ENCODE results near the gene GFI1.

- no peak for TF ChIP-seq POLR2A (IDR thresholded peaks at IDR 0.05; ENCODE audit: low read length)
- no peak for TF ChIP-seq GATA1 (IDR thresholded peaks at IDR 0.05; ENCODE audit: low read depth, low read length)
Measured at GRCh38 chr1:92476071-92476631, 10.6 kb downstream of the GFI1 start.

Measured in erythroblast (primary cell).